H4 (cell line): ENCODE measurements around the gene RBM33. TPM values are rescaled to one million over a fixed set of nuclear protein-coding genes. Genes with fewer than 3 reads are reported as not detected.

Source experiments
- DNase-seq: peaks from one replicate; pipeline ENCODE4 v3.0.0-alpha.2; 2015; ENCODE audit warnings: low spot score
- total RNA-seq: library from RNA; depleted of rRNA; stranded (reverse); fragments of >200 nt; shearing (Covaris generic); gene quantifications from 2 replicates; pipeline ENCODE4 v1.2.3, GENCODE V29; 2014

RBM33 gene
- total RNA-seq, 1 experiment from 2014 or later = 10.6 TPM

DNA sequence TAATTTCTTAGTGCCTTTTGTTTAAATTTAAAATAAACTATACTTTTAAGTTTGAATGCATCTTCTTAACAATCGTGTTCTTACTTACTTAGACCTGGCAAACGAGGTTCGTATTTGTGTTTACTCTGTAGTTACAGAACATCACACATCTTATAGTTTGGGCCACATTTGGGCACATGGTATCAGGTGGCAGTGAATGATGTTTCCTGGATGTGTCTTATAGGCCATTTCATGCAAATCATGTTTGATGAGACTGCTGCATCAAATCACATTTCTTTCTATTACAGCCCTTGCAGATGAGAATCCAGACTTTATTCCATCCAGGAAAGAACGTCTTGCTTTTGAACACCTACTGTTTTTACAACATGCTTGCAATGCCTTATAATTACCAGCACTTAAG, 78.5 kb downstream of the RBM33 start:
- no peak for DNase-seq

DNA sequence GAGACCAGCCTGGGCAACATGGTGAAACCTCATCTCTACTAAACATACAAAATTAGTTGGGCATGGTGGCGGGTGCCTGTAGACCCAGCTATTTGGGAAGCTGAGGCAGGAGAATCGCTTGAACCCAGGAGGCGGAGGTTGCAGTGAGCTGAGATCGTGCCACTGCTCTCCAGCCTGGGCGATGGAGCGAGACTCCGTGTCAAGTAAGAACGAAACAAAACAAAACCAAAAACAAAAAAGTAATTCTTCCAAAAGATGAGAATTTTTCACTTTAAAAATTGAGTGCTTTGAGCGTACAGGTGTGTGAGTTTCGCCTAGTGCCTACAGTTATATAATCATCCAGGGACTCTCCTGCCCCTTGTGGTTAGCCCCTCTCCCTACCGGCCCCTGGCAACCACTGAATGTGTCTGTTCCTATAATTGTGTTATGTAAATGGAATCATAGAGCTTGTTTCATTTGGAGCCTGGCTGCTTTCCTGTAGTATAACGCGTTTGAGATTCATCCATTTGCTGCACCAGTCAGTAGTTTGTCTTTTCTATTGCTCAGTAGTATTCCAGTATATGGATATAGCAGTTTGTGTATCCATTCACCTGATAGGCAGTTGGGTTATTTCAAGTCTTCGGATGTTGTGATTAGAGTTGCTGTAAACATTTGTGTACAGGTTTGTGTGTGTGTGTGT, 80.0 kb downstream of the RBM33 start:
- DNase-seq = no peak

GRCh38 chr7:155725006-155725355, 80.5 kb downstream of the RBM33 start:
- DNase-seq = no peak

DNA sequence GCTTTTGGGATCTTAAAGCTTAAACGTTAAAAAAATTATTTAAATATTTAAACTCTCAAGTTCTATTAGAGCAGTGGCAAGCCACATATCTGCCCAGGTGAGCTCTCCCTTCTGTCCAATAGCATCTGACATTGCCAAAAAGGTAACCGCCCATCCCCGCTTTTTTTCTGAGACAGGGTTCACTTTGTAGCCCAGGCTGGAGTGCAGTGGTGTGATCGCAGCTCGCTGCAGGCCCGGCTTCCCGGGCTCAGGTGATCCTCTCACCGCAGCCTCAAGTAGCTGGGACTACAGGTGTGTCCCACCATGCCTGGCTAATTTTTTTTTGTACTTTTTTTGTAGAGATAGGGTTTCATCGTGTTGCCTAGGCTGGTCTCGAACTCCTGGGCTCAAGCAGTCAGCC, 83.2 kb downstream of the RBM33 start:
- DNase-seq = no peak

DNA sequence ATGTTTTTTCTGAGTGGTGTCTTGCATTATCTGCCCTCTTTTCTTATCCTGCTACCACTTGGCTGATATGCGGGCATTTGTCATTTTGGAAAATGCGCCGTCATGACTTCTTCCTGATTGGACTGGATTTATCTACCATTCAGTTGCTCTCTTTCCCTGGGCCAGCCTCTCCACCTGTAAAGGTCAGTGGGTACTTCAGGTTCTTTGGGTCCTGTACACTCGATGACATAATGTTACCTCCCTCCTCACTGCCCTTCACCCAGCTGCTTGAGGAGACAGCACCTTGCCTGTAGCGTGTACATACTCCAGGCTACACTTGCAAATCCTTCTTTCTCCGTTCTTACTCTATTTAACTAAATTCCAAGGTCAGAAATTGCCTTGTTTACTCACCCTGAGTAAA, 83.7 kb downstream of the RBM33 start:
- DNase-seq = no peak

DNA sequence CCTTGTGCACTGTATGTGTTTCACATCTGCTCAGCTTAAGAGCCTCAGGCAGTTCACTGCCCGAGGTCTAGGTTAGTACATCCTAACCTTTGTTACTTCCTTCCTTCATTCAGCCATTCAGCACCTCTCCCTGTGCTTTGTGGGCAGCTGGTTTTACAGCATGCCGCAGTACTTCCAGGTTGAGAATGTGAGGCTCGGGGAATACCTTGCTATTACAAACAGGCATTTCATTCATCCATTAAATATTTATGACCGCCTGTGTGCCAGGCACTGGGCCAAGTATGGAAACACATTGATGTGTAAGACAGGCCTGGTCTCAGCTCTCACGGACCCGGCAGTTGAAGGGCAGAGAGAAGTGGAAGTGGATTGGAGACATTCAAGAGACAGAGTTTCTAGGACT, 85.4 kb downstream of the RBM33 start:
- no peak for DNase-seq

- DNase-seq = no peak
Measured at GRCh38 chr7:155731380-155731779, 86.9 kb downstream of the RBM33 start.

DNA sequence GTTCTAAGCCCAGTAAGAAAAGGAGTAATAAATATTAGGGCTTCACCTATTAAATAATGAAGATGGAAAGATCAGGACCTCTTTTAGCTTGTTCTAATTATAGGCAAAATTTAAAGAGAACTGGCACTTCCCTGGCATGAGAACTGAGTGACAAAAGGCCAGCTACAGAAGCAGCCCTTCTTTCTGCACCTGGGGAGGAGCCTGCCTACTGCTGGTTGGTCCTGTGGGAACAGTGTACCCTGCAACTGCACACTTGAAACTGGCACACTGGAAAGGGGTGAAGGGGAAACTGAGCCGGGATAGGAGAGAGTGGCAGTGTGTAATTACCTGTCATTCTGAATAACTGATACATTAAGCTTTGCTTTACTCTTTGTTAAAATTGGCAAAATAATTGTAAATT, 87.4 kb downstream of the RBM33 start:
- no peak for DNase-seq

- DNase-seq = no peak
Measured at GRCh38 chr7:155732286-155732685, 87.8 kb downstream of the RBM33 start.

DNA sequence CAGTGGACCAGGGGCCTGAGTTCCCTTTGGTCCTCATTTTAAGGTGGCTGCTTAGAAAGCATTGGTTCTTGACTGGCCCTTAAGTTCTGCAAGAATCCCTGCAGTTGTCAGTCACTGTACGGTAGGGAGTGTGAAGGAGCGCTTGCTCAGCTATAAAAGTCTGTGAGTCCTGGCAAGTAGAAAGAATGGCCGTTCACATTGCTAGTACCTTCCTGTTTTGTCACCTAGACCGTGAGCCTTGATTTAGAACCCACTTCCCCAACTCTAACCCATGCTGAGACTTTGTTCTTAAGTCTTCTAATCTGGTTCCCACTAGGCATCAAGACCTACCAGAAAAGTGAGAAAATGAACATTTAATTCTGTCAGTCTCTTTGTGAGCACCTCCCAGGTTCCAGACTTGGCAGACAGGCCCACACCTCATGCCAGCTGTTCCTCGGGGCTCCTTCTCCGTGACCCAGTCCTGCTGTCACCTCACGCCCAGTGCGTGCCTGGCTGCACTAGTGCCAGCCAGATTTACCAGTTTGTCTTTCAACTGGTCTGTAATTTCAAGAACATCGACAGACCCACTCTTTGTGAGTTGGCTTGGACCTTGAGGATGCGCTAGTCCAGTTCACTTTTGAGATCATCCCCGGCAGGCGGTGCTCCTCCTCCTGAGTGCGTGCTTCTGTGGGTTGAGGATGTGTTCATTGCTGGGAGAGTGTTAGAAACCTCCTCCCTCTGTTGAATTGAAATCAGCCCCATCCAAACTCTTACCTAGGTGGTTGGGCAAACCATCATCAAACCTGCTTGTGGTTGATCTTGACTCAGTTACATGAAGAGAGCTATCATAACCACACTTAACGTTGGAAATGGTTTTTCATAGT, 89.4 kb downstream of the RBM33 start:
- no peak for DNase-seq

DNA sequence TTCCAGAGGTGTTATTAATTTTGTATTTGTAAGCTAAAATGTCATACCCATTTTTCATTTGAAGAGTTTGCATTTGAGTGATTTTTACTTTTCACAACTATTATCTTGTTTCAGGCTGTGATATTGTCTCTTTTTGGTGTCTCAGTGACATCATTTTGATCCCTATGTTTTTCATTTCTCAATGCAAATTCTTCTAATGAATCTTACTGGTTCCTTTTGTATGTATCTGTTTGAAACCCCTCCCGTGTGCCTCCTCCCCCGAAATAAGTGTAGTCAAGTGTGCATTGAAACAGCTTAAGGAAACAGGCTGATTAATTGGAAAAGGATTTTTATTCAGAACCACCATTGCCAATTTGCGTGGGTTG, 90.0 kb downstream of the RBM33 start:
- no peak for DNase-seq

- DNase-seq = no peak
Measured at GRCh38 chr7:155735442-155736115, 91.1 kb downstream of the RBM33 start.

GRCh38 chr7:155737590-155737989, 93.1 kb downstream of the RBM33 start:
- DNase-seq = no peak

- no peak for DNase-seq
Measured at GRCh38 chr7:155738104-155738503, 93.6 kb downstream of the RBM33 start.

- DNase-seq = peak; percentile 60
Measured at GRCh38 chr7:155738652-155739537, 94.4 kb downstream of the RBM33 start.

DNA sequence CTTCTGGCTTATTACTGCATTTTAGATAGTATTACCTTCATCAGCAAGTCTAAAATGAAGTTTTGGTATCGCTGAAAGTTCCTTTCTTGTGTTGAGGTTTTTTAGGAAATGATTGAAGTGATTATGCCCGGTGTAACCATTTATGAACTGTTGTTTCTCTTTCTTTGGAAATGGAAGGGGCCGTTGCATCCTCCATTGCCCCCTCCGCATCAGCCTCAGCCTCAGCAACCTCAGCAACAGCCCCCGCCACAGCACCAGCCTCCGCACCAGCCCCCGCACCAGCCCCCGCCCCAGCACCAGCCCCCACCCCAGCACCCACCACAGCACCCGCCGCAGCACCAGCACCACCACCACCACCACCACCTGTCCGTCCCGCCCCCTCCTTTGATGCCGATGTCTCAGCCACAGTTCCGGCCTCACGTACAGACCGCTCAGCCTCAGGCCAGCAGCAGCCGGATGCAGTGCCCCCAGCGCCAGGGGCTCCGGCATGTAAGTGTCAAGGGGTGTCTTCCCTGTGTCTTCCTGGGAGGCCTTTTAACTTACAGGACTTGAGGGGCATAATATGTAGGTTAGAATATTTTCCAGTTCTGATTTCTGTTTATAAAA, 95.2 kb downstream of the RBM33 start:
- no peak for DNase-seq

DNA sequence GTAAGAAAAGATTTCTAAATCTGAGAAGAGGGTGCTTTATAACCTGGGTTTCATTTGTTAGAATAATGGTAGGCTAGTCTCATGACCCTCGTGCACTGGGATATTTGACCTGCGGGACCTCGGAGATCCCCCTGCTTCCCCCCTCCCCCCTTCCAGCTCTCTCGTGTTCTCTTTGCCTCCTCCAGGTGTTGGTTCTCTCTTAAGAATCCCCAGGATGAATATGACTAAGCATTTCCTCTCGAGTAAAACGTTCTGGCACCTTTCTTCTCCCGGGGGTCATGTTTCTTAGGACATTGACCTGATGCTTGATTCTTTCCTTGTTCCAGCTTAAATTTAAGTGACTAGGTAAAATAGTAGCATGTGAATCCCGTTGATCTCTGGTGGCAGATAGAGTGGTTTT, 96.6 kb downstream of the RBM33 start:
- no peak for DNase-seq

GRCh38 chr7:155741805-155742204, 97.3 kb downstream of the RBM33 start:
- no peak for DNase-seq

DNA sequence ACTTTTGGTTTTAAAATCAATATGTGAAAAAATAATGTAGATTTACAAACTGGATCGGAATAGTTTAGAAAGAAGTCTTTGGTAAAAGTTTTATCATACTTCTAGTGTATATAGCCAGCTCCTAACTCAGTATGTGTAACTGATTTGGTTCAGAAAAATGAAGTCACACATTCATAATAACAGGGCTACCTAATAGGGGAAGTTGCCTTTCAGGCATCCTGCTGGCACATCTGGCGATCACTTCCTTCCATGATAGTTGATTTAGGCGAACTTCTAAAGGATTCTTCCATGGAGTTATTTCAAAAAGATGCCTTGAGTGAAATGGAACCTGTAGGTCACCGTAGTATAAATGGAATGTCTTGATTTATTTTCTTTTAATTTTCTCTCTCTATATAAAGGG, 98.7 kb downstream of the RBM33 start:
- DNase-seq = no peak

DNA sequence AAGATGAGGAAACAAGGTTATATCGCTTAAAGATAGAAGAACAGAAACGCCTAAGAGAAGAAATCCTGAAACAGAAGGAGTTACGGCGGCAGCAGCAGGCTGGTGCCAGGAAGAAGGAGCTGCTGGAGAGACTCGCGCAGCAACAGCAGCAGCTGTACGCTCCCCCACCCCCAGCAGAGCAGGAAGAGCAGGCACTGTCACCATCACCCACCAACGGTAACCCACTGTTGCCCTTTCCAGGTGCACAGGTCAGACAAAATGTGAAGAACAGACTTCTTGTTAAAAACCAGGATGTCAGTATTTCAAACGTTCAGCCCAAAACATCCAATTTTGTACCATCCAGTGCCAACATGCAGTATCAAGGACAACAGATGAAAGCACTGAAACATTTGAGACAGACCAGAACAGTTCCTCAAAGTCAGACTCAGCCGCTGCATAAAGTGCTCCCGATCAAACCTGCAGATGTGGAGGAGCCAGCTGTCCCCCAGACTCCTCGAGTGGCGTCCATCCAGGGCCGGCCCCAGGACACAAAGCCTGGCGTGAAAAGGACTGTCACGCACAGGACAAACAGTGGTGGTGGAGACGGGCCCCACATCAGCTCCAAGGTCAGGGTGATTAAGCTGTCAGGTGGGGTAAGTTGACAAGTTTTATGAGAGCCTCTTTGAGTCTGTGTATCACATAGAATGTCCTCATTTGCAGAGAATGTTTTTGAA, 100.7 kb downstream of the RBM33 start:
- DNase-seq = no peak

GRCh38 chr7:155745737-155746136, 101.3 kb downstream of the RBM33 start:
- DNase-seq = no peak
